ENCODE data around the gene CFAP299.
"Not testable (repeated sequence)": the region's sequence is repeated elsewhere in the genome, so short reads cannot be mapped to it uniquely, and the experiment has no call there.

The CFAP299 gene

GRCh38 chr4:80781431-80781830 is 445.9 kb downstream of the CFAP299 start:
- in situ Hi-C loops (cut with HindIII; ENCODE audit: low pct_ligation_motif_present, low sequenced_read_pairs) = no loop called here

GRCh38 chr4:80787306-80787705 is 451.8 kb downstream of the CFAP299 start:
- Histone ChIP-seq H3K27ac (no peak overlapping the region), H3K4me3 (ENCODE audit: low read depth, low read length) (no peak overlapping the region), H3K27me3 (replicated peaks) (no peaks in the 10 kb centered on the region), H3K36me3 (replicated peaks) (no peaks in the 10 kb centered on the region)
- TF ChIP-seq CTCF (IDR thresholded peaks at IDR 0.05; ENCODE audit: low read depth, low read length, missing control alignments) = no peak
- in situ Hi-C loops (cut with HindIII; ENCODE audit: low pct_ligation_motif_present, low sequenced_read_pairs) = no loop called here
- no peak for DNase-seq

More at GRCh38 chr4:80781431-80781830, 445.9 kb downstream of the CFAP299 start:
- no peak for TF ChIP-seq CTCF (IDR thresholded peaks at IDR 0.05; ENCODE audit: low read depth, low read length, missing control alignments)
- H3K27me3 ChIP-seq (replicated peaks) = no peaks in the 10 kb centered on the region
- no peaks in the 10 kb centered on the region for H3K36me3 ChIP-seq (replicated peaks)
- H3K4me3 ChIP-seq (ENCODE audit: low read depth, low read length) = no peak overlapping the region
- no peak for DNase-seq
- no peak overlapping the region for H3K27ac ChIP-seq

GRCh38 chr4:80788798-80789197 is 453.3 kb downstream of the CFAP299 start:
- no peak overlapping the region for H3K27ac ChIP-seq
- no peak for DNase-seq
- H3K4me3 ChIP-seq (ENCODE audit: low read depth, low read length) = no peak overlapping the region
- no peaks in the 10 kb centered on the region for H3K27me3 ChIP-seq (replicated peaks)
- no peak for TF ChIP-seq CTCF (IDR thresholded peaks at IDR 0.05; ENCODE audit: low read depth, low read length, missing control alignments)
- in situ Hi-C loops (cut with HindIII; ENCODE audit: low pct_ligation_motif_present, low sequenced_read_pairs) = no loop called here
- no peaks in the 10 kb centered on the region for H3K36me3 ChIP-seq (replicated peaks)

- DNase-seq = no peak
- Histone ChIP-seq H3K27ac (no peak overlapping the region), H3K36me3 (replicated peaks) (no peaks in the 10 kb centered on the region), H3K27me3 (replicated peaks) (no peaks in the 10 kb centered on the region), H3K4me3 (ENCODE audit: low read depth, low read length) (no peak overlapping the region)
- TF ChIP-seq CTCF (IDR thresholded peaks at IDR 0.05; ENCODE audit: low read depth, low read length, missing control alignments) = no peak
- in situ Hi-C loops (cut with HindIII; ENCODE audit: low pct_ligation_motif_present, low sequenced_read_pairs) = no loop called here
Observed at GRCh38 chr4:80790152-80790551, 454.6 kb downstream of the CFAP299 start.

- H3K4me3 ChIP-seq (ENCODE audit: low read depth, low read length); H3K27me3 ChIP-seq (replicated peaks); H3K27ac ChIP-seq; H3K36me3 ChIP-seq (replicated peaks); in situ Hi-C loops (cut with HindIII; ENCODE audit: low pct_ligation_motif_present, low sequenced_read_pairs); DNase-seq: not testable (repeated sequence)
Observed at GRCh38 chr4:80793660-80794059, 458.1 kb downstream of the CFAP299 start.

- no peak overlapping the region for H3K27ac ChIP-seq
- DNase-seq = no peak
- H3K27me3 ChIP-seq (replicated peaks) = no peaks in the 10 kb centered on the region
- no peaks in the 10 kb centered on the region for H3K36me3 ChIP-seq (replicated peaks)
- no peak for TF ChIP-seq CTCF (IDR thresholded peaks at IDR 0.05; ENCODE audit: low read depth, low read length, missing control alignments)
- H3K4me3 ChIP-seq (ENCODE audit: low read depth, low read length) = no peak overlapping the region
- in situ Hi-C loops (cut with HindIII; ENCODE audit: low pct_ligation_motif_present, low sequenced_read_pairs) = no loop called here
Observed at GRCh38 chr4:80798082-80798481, 462.6 kb downstream of the CFAP299 start.

- H3K27ac ChIP-seq; in situ Hi-C loops (cut with HindIII; ENCODE audit: low pct_ligation_motif_present, low sequenced_read_pairs); H3K36me3 ChIP-seq (replicated peaks); H3K27me3 ChIP-seq (replicated peaks); H3K4me3 ChIP-seq (ENCODE audit: low read depth, low read length); DNase-seq: not testable (repeated sequence)
Observed at GRCh38 chr4:80800719-80801118, 465.2 kb downstream of the CFAP299 start.

Measured in brain microvascular endothelial cell (primary cell).